GM10847 (cell line): Measurements from ENCODE around the gene PGAP3.

Source experiments
- POLR2A ChIP-seq: IDR thresholded peaks from 2 replicates; pipeline ENCODE4 v1.6.1; 2011; ENCODE audit not compliant: insufficient read length; ENCODE audit errors: extremely low read depth

Gene PGAP3

GRCh38 chr17:39683295-39683939, 4.4 kb downstream of the PGAP3 start:
- no peak for TF ChIP-seq POLR2A

DNA sequence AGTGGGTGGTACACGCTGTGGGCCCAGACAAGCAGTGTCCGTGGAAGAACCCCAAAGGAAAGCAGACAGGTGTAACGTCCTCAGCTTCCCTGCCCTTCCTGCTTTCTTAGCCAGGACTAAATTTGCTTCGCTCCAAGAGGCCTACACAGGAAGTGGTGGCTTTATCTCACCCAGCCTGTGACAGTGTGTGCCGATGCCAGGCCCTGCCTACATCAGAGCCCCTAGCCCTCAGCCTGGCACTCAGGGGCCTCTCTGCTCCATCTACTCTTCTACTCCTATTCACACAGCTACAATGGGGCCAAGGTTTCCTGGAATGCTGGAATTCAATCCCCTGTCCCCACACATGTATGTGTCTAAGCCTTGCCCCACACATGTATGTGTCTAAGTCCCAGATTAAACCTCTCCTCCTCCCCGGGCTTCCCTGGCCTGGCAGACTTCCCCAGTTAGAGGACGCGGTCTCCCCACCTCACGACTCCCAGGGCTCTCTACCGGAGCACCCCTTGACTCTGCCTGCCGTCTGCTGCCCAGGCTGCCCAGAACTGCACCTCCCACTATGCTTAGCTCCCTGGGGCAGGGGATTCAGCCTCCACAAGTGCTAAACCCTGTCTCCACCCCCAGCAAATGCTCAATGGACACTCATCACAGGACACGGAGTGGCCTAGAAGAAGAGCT, 8.2 kb downstream of the PGAP3 start:
- no peak for TF ChIP-seq POLR2A

GRCh38 chr17:39678340-39679116, 9.3 kb downstream of the PGAP3 start:
- no peak for TF ChIP-seq POLR2A

DNA sequence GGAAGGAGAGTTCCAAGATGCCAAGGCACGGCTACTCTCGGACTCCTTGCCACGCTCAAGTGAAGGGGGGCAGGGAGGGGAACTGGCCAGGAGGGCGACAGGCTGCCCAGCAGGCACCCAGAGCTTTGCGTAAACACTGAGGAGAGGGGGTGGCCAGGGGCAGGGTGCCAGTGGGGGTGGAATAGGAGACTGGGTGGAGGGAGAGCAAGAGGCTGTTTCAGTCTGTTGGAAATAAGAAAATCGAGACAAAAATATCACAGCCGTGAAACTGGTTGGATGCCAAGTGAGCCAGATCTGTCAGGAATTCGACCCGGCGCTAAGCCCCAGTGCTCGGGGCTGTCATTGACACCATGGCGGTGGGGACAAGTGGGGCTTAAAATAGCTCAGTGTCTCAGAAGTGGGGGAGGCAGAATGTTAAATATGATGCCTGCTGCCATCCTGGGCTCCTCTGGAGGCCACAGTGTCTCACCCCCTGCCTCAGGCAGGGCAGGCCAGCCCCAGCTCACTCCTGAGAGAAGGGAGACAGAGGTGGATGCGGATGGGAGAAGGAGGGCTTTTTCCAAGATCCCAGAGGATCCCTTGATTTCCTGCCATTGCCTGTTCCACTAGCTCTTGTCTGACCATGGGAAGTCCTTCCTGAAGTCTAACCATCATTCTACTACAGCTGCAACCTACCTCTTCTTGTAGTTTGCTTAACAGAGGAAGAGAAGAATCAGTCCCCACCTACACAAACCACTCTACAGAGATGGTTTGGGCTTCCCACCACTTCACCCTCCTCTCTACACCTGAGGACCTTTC, 10.1 kb downstream of the PGAP3 start:
- no peak for TF ChIP-seq POLR2A

- TF ChIP-seq POLR2A: no peak
These were observed 10.8 kb downstream of the PGAP3 start for GRCh38 chr17:39677072-39677471.

GRCh38 chr17:39676198-39676819, 11.5 kb downstream of the PGAP3 start:
- no peak for TF ChIP-seq POLR2A

DNA sequence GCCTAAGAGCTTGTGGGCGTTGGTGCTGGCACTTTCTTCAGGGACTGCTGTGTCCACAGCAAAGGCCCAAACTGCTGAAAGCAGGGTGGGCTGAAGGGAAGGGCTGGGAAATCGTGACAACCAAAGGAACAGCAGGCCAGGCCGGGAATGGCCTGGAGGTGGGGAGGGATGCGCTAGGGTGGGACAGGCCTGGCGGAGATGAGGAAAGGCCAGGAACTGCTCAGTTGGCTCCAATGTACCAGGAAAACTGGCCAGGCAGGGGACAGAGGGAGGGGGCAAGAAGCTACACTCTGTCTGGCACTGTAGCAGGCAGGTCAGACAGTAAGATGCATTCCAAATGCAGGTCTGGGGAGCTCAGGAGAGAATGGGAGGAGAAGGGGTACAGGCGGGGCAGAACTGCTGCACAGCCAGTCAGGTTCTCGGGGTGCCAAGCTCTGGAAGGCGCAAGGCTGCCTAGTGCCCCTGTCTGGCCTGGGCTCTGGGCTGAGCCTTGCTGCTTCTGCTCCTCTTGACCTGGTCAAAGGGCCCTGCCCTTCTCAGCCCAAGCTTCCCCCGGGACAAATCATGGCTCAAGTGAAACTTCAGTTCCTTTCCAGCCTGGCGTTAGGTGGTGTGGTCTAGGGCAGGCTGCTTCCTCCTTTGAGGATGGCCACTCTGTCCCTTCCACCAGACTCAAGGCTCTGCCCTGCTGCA, 12.3 kb downstream of the PGAP3 start:
- TF ChIP-seq POLR2A: no peak

- TF ChIP-seq POLR2A: no peak
These were observed 13.0 kb downstream of the PGAP3 start for GRCh38 chr17:39674702-39675389.

GRCh38 chr17:39674179-39674578, 13.7 kb downstream of the PGAP3 start:
- TF ChIP-seq POLR2A: no peak

DNA sequence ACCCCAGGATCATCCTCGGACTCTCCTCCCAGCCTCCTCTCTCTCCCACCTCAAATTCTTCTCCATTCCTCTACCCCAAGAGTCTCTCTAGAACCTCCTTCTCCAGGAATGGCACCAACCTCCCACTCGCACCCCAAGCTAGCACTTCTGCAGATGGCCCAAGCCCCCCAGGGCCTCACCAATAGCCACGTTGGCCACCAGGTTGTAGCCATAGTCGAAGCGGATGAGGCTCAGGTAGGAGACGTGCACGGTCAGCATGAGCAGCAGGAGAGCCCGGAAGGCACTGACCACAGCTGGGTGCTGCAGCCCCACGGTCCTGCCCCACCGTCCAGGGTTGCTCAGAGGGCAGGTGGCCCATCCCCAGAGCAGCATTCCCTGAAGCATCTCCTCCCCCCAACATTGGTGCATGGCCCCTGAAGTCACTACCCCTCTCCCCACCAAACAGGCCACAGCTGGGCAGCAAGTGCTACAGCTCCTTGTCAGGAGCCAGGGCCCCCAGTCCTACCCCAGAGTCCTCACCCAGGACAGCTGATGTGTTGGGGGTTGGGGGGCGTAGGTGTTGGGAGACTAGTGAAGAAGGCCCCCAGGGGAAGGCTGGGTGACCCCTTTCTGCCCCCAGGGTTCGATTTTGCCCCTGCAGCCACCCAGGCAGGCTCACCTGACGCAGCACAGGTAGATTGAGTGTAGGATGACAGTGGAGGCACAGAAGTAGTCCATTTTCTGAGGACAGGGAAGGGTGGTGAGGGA, 14.3 kb downstream of the PGAP3 start:
- no peak for TF ChIP-seq POLR2A

- TF ChIP-seq POLR2A: no peak
These were observed 15.1 kb downstream of the PGAP3 start for GRCh38 chr17:39672522-39673334.
